Effector memory CD8-positive, alpha-beta T cell (primary cell): ENCODE measurements around the gene CFP.

ENCODE experiments used
- ATAC-seq: fragments of 150-1000 bp; cut with Tn5 transposase; replicated peaks from 2 replicates; pipeline ENCODE4 v1.10.0; 2021; ENCODE audit warnings: mild to moderate bottlenecking, moderate library complexity
- DNase-seq, 3 experiments: peaks; one replicate each; pipeline ENCODE4 v3.0.0; 2021
- H3K27ac Mint-ChIP-seq, 2 donors: one replicate each; pipeline ENCODE4 v1.8.0; 2022; ENCODE audit warnings: mild to moderate bottlenecking in 2 of 2, mixed read lengths in 2 of 2, moderate library complexity in 2 of 2
- H3K27me3 Mint-ChIP-seq, 2 donors: one replicate each; pipeline ENCODE4 v1.8.0; 2022; ENCODE audit warnings: mixed read lengths in 2 of 2
- H3K36me3 Mint-ChIP-seq: one replicate; pipeline ENCODE4 v1.8.0; 2022; ENCODE audit warnings: mild to moderate bottlenecking, moderate library complexity, mixed read lengths; ENCODE audit not compliant: insufficient read depth
- H3K4me1 Mint-ChIP-seq, 2 donors: one replicate each; pipeline ENCODE4 v1.8.0; 2022; ENCODE audit warnings: low read depth in 2 of 2, mixed read lengths in 2 of 2
- H3K4me3 Mint-ChIP-seq, 2 donors: one replicate each; pipeline ENCODE4 v1.8.0; 2022; ENCODE audit warnings: mild to moderate bottlenecking in 2 of 2, mixed read lengths in 2 of 2, moderate library complexity in 2 of 2
- H3K9me3 Mint-ChIP-seq, 2 donors: one replicate each; pipeline ENCODE4 v1.8.0; 2022; ENCODE audit warnings: mixed read lengths in 2 of 2

The CFP gene

DNA sequence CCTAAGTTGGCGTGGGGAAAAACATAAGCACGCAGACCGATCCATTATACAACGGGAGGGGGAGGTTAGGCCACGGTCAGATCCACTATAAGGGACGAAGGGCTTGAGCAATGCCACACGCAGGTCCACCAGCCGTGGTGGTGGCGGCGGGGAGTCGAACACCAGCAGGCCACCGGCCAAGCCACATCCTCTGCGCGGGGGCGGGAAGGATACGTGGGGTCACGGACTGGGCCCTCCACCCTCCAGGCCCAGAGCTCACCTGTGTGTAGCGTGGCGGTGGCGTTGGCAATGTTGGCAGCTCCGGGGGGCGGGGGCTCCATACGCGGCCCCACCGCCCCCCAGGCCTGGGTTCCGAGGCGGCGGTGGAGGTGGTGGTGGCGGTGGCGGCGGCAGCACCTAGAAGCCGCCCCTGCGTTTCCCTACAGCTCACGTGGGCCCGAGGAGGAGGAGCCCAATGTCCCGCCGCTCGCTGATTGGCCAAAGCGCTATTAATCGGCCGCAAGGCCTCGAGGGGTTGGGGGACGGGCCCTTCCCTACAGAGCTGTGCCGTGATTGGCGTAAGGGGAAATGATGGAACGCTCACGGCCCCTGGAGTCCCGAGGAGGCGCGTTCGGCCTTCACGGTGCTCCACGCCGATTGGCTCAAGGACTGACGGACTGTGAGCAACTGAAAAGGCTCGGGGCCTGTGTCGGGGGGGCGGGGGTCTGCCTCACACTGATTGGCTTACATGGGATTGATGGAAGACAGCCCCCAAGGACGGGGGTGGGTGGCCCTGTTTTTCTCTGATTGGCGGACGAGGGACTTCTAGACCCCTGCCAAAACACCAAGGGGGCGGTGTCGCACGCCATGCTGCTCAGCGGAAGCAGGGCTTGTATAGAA, 20.7 kb upstream of the CFP start, which contains the start of gene ELK1:
Gene ELK1 (minus strand): TSS at position 400 of the 879 bp plus-strand sequence. CDS start 9,122 bp downstream, outside the sequence.
- ATAC-seq (peak; percentile 86), DNase-seq (peak; percentile 79 to 85 (median 83))
- Mint-ChIP-seq H3K27ac (peak within 1 kb of the TSS; percentile 94 to 96), H3K9me3 (no peaks in the 10 kb centered on the region), H3K36me3 (peaks cover 31% of the 10 kb centered on the region), H3K4me3 (peak within 1 kb of the TSS; percentile 92 to 94), H3K27me3 (no peaks in the 10 kb centered on the region), H3K4me1 (peaks cover 30 to 36% of the 10 kb centered on the region in 2 donors)

DNA sequence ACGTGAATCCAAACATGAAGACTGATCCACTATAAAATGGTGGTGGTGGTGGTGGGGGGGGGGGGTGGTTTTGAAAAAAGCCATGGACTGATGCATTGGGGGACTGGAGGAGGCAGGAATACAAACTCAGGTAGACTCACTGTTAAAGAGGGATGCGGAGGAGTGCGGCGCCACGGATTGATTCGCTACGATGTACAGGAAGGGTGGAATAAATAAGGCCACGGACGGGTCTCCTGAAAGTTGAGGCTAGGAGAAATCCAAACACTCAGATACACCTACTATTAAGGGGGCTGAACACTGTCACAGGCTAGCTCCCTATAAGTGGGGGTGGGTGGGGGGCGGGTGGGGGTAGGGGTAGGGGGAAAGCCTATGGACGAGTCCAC, 20.0 kb upstream of the CFP start:
- H3K27me3 Mint-ChIP-seq: no peaks in the 10 kb centered on the region
- peaks cover 25% of the 10 kb centered on the region for H3K36me3 Mint-ChIP-seq
- H3K9me3 Mint-ChIP-seq: no peaks in the 10 kb centered on the region
- peak overlapping the region; percentile 92 to 94 for H3K4me3 Mint-ChIP-seq
- peak overlapping the region; percentile 78 to 96 for H3K27ac Mint-ChIP-seq
- H3K4me1 Mint-ChIP-seq: peaks cover 32 to 38% of the 10 kb centered on the region in 2 donors
- no peak for DNase-seq
- ATAC-seq: no peak

DNA sequence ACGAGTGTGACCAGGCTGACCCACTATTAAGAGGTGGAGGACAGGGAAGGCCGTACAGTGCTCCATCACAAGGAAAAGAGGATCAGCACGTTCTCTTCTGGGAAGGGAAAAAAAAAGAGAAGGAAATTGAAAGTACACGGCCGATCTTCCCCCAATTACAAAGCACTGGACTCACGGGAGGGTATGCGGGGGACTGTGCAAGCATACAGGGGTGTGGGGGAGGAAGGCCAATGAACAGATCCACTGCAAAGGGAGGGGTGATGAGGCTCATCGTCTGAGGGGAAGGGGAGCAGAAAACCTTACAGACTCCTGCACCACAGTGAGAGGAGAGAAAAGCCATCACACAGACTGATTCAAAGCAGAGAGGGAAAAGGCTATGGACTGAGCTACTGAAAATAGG, 19.5 kb upstream of the CFP start:
- H3K27ac Mint-ChIP-seq: peak overlapping the region in 1 of 2 donors; percentile 78
- H3K27me3 Mint-ChIP-seq: no peaks in the 10 kb centered on the region
- peaks cover 20% of the 10 kb centered on the region for H3K36me3 Mint-ChIP-seq
- no peaks in the 10 kb centered on the region for H3K9me3 Mint-ChIP-seq
- no peak for ATAC-seq
- DNase-seq: no peak
- H3K4me1 Mint-ChIP-seq: peaks cover 37 to 40% of the 10 kb centered on the region in 2 donors
- peak overlapping the region; percentile 92 to 94 for H3K4me3 Mint-ChIP-seq

DNA sequence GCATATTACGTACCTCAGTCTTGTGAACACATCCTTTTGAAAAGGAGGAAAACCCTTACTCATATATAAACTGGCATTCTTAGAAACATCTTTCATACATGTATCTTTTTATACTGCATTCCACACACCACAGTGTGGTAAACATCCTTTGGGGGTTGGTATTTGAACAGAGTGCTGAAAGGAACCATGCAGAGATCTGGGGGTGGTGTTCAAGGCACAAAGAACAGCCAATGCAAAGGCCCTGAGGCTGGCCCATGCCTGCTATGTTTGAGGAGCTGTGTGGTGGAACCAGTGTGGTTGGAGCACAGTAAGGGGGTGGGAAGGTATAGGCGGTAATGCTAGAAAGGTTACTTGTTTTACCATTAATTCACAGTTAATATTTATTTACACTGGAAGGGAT, 18.6 kb upstream of the CFP start:
- Mint-ChIP-seq H3K4me1 (peaks cover 39 to 42% of the 10 kb centered on the region in 2 donors), H3K36me3 (peaks cover 15% of the 10 kb centered on the region), H3K27me3 (no peaks in the 10 kb centered on the region), H3K4me3 (peak overlapping the region; percentile 92 to 94), H3K27ac (peak overlapping the region in 1 of 2 donors; percentile 78), H3K9me3 (no peaks in the 10 kb centered on the region)
- DNase-seq: no peak
- no peak for ATAC-seq

DNA sequence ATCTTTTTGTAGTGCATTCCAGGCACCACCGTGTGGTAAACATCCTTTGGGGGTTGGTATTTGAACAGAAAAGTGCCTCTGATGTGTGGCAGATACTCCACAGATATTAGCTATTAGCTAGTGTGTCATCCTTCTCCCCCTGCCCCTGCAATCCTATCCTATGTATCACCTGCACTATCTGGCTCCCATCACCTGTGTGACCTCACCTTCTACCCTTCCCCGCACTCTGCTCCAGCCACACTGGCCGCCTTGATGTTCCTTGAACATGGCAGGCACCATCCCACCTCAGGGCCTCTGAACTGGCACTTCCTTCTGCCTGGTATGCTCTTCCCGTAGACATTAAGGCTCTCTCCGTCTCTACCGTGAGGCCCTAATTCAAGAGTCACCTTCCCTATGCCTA, 16.9 kb upstream of the CFP start:
- no peaks in the 10 kb centered on the region for H3K9me3 Mint-ChIP-seq
- H3K27me3 Mint-ChIP-seq: no peaks in the 10 kb centered on the region
- no peak overlapping the region for H3K4me3 Mint-ChIP-seq
- no peak overlapping the region for H3K27ac Mint-ChIP-seq
- DNase-seq (no peak), ATAC-seq (no peak)
- peaks cover 13% of the 10 kb centered on the region for H3K36me3 Mint-ChIP-seq
- peaks cover 39 to 42% of the 10 kb centered on the region in 2 donors for H3K4me1 Mint-ChIP-seq

DNA sequence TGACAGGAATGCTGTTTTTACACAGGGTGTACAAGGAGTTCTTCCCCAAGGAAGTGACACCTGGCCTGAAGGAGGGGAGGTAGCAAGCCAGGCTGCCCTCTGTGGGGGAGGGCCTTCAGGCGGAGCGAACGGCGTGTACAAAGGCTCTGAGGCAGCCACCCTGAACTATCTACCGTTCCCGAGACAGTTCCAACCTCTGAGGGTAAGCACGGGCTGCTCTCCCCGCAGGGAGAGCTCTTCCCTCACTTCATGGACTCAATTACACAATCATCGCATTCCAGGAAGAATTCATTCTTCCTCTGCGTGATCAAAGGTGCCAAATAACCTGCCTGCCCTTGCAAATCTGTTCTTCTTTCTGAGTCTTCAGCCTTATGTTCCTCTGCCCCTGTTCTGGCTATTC, 15.8 kb upstream of the CFP start:
- no peaks in the 10 kb centered on the region for H3K27me3 Mint-ChIP-seq
- DNase-seq: no peak
- H3K36me3 Mint-ChIP-seq: peaks cover 16% of the 10 kb centered on the region
- no peak overlapping the region for H3K27ac Mint-ChIP-seq
- no peaks in the 10 kb centered on the region for H3K9me3 Mint-ChIP-seq
- no peak overlapping the region for H3K4me3 Mint-ChIP-seq
- H3K4me1 Mint-ChIP-seq: peaks cover 30 to 31% of the 10 kb centered on the region in 2 donors
- ATAC-seq: no peak

DNA sequence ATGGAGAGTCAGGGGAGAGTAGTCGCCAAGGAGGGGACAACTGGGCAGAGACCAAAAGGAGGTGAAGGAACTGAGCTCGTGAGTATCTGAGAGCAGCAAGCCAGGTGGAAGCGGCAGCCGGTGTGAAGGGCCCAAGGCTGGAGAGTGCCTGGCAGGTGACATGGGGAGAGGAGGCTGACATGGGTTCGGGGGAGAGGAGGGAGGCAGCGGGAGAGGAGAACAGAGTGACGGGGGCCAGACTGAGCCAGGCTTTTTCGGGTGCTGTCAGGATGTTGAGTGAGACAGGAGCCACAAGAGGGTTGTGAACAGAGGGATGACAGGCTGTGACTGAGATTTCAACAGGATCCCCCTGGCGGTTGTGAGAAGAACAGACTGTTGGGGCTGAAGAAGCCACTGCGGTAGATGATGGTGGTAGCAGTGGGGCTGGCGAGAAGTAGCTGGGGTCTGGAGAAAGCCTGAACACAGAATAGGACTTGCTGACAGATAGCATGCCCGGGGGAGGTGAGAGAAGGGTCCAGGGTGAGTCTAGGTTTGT, 14.9 kb upstream of the CFP start:
- ATAC-seq: peak; percentile 47
- Mint-ChIP-seq H3K36me3 (peaks cover 24% of the 10 kb centered on the region), H3K4me1 (peaks cover 29 to 30% of the 10 kb centered on the region in 2 donors), H3K4me3 (no peak overlapping the region), H3K27ac (peak overlapping the region in 1 of 2 donors; percentile 38), H3K27me3 (no peaks in the 10 kb centered on the region), H3K9me3 (no peaks in the 10 kb centered on the region)
- DNase-seq: no peak

DNA sequence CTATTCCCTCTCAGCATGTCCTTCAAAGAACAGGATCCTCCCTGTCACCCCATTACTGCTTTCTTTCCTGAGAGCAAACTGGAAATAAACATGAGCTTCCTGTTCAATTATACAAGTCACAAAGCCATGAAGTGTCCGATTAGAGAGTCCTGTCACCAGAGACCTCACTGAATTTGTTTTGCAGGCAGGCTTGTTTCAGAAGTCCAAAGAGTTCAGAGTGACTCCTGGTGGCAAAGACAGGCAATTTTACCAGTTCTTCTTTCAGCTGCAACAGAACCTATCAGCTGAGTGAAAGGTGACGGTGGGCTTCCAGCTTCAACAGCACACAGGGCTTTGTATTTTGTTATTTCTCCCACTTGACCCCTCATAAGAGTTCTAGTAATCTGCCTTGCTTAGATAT, 14.2 kb upstream of the CFP start:
- Mint-ChIP-seq H3K4me3 (no peak overlapping the region), H3K36me3 (peaks cover 22% of the 10 kb centered on the region), H3K9me3 (no peaks in the 10 kb centered on the region), H3K4me1 (peaks cover 22 to 24% of the 10 kb centered on the region in 2 donors), H3K27ac (peak overlapping the region in 1 of 2 donors; percentile 38), H3K27me3 (no peaks in the 10 kb centered on the region)
- DNase-seq: no peak
- no peak for ATAC-seq

DNA sequence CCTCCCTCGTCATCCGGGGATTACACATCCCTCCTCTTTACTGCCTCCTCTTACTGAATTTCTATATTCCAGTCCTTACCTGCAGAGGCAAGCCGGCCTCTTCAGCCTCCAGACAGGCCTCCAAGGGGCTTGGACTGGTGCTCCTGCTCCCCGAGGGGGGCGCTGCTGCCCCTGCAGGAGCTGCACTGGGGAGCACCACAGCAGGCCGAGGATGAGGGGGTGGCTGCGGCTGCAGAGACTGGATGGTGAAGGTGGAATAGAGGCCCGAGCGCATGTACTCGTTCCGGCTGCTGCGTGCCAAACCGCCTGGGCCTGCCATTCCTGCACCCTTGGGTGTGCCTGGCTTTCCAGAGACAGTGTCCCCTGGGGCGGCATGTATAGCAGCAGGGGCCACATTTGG, 9.1 kb upstream of the CFP start:
- H3K9me3 Mint-ChIP-seq: no peaks in the 10 kb centered on the region
- no peaks in the 10 kb centered on the region for H3K27me3 Mint-ChIP-seq
- no peak overlapping the region for H3K4me3 Mint-ChIP-seq
- peaks cover 0 to 3% of the 10 kb centered on the region in 2 donors for H3K4me1 Mint-ChIP-seq
- H3K36me3 Mint-ChIP-seq: peaks cover 40% of the 10 kb centered on the region
- peak overlapping the region in 1 of 2 donors; percentile 35 for H3K27ac Mint-ChIP-seq
- DNase-seq (no peak), ATAC-seq (no peak)

DNA sequence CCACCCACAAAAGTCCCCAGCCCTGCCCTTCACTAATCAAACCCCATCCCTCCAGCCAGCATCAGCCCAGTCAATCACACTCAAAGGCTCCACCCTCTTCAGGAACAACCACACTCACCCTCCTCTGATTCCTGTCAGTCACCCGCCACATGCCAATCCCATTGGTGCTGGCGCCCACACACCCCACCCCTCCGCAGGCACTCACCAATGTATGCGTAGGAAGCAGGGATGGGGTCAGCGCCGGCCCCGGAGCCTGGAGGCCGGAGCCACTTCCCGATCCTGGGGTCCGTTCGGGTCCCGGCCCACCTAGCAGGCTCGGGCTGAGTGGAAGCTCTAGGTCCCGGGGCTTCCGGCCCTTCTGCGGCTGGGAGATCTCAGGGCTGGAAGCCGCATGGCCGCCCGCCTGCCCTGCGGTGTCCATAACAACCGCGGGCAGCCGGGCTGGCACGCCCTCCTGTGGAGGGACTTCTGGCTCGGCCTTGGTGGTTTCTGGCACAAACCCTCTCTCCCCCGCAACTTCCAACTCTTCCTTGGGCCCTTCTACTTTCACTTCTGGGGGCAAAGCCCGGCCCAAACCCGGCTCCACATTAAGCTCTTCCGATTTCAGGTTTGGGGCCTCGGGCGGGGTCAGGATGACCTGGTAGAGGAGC, 7.9 kb upstream of the CFP start:
- Mint-ChIP-seq H3K4me1 (peaks cover 0 to 3% of the 10 kb centered on the region in 2 donors), H3K36me3 (peaks cover 39% of the 10 kb centered on the region), H3K27ac (no peak overlapping the region), H3K9me3 (no peaks in the 10 kb centered on the region), H3K4me3 (no peak overlapping the region), H3K27me3 (no peaks in the 10 kb centered on the region)
- ATAC-seq (no peak), DNase-seq (no peak)

DNA sequence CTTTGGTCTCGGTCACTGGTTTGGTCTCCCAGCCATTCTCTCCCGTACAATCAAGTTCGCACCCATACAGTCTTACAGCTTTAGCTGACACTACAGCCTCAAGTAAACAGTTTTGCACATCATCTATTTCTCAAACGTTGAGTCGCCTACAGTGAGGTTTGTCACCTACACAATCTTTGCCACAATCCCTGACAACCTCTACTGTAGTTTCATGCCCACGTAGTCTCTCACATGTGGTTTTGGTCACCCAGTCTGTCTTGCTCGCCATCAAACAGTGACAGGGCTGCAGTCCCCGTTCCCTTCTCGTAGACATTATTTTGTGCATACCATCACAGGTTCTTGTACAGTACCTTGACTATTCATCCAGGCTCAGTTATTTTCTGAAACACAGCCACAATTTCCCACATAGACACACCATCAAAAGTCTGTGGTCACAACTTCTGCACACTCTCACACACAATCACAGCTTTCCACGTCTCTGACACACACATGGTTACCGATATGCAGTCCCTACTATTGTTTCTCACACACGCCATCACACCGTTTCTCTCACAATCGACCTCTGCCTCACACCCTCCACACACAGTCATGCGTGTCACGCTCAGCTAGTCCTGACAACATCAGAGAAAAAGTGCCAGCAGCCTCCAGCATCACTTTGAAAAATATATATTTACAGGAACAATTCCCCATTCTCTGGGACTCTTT, 5.3 kb upstream of the CFP start:
- no peaks in the 10 kb centered on the region for H3K27me3 Mint-ChIP-seq
- ATAC-seq (peak; percentile 81), DNase-seq (peak; percentile 11 to 26 (median 16))
- peaks cover 27% of the 10 kb centered on the region for H3K36me3 Mint-ChIP-seq
- H3K27ac Mint-ChIP-seq: no peak overlapping the region
- peaks cover 3 to 6% of the 10 kb centered on the region in 2 donors for H3K4me1 Mint-ChIP-seq
- H3K9me3 Mint-ChIP-seq: no peaks in the 10 kb centered on the region
- H3K4me3 Mint-ChIP-seq: no peak overlapping the region

DNA sequence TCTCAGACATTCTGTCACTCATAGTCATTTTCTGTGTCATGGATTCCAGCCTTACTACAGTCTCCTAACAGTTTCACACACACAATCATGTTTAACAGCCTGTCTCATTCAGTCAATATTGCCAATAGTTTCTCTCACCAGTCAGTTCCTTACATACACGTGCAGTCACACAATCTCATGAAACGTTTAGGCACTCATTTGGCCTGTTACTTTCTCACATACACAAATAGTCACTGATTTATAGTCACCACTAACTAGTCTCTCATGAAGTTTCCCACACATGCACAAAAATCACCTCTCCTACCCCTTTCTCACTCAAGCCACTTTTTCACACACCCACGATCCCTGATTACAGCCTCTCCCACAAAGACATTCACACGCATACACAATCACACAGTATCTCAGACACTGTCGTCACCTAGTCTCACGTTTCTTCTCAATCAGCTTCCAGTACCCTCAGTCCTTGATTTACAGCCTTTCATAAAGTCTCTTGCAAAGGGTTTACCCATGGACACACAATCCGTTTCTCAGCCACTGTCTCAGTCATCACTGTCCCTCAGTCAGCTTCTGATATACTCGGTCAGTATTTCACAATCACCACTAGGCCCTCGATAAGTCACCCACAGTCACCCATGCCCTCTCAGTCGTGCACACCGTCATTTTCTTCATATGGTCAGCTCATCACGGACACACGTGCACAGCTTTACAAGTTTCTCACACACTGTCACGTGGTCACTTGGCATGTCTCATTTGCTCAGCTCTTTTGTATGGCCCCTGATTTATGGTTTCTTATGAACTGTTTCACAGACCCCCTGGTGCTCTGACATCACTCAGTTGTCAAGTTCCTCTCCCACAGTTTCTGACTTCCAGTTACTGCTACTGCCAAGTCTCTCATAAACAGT, 4.2 kb upstream of the CFP start:
- DNase-seq: no peak
- Mint-ChIP-seq H3K27me3 (no peaks in the 10 kb centered on the region), H3K4me1 (peaks cover 6 to 9% of the 10 kb centered on the region in 2 donors), H3K9me3 (no peaks in the 10 kb centered on the region), H3K4me3 (no peak overlapping the region), H3K36me3 (peaks cover 21% of the 10 kb centered on the region), H3K27ac (no peak overlapping the region)
- no peak for ATAC-seq
